Measurements from ENCODE around the gene BCAP31. TPM values are rescaled to one million over a fixed set of nuclear protein-coding genes. Genes with fewer than 3 reads are reported as not detected.
"Not testable (repeated sequence)": the region's sequence is repeated elsewhere in the genome, so short reads cannot be mapped to it uniquely, and the experiment has no call there.

The BCAP31 gene
- polyA plus RNA-seq, 2 donors: 98.8 to 185 TPM

- not testable (repeated sequence) for H3K4me1 ChIP-seq (ENCODE audit: control insufficient read depth in 2 of 2, insufficient read depth in 2 of 2, low read length in 1 of 2); H3K4me3 ChIP-seq (ENCODE audit: low read depth in 1 of 2, low read length in 2 of 2); H3K27me3 ChIP-seq (ENCODE audit: control insufficient read depth in 1 of 2, insufficient read depth in 2 of 2, low read length in 2 of 2); H3K36me3 ChIP-seq (ENCODE audit: control insufficient read depth in 2 of 2, insufficient read depth in 2 of 2, low read length in 1 of 2); H3K9me3 ChIP-seq (ENCODE audit: control insufficient read depth in 2 of 2, insufficient read depth in 1 of 2, low read depth in 1 of 2, low read length in 1 of 2)
- peak overlapping the region in 1 of 2 donors; percentile 14 for H3K27ac ChIP-seq (ENCODE audit: low read depth in 2 of 2, low read length in 1 of 2)
- 30 to 50% methylated on average over 18 to 30 of the region's 35 CpGs for WGBS, 2 donors
Measured at GRCh38 chrX:153743468-153744209, 19.5 kb upstream of the BCAP31 start.

- H3K27me3 ChIP-seq (ENCODE audit: control insufficient read depth in 1 of 2, insufficient read depth in 2 of 2, low read length in 2 of 2); H3K4me3 ChIP-seq (ENCODE audit: low read depth in 1 of 2, low read length in 2 of 2); H3K4me1 ChIP-seq (ENCODE audit: control insufficient read depth in 2 of 2, insufficient read depth in 2 of 2, low read length in 1 of 2); H3K9me3 ChIP-seq (ENCODE audit: control insufficient read depth in 2 of 2, insufficient read depth in 1 of 2, low read depth in 1 of 2, low read length in 1 of 2); H3K36me3 ChIP-seq (ENCODE audit: control insufficient read depth in 2 of 2, insufficient read depth in 2 of 2, low read length in 1 of 2): not testable (repeated sequence)
- H3K27ac ChIP-seq (ENCODE audit: low read depth in 2 of 2, low read length in 1 of 2): peak overlapping the region in 1 of 2 donors; percentile 14
- WGBS, 2 donors: 53 to 65% methylated on average over 18 to 32 of the region's 32 CpGs
Measured at GRCh38 chrX:153742796-153743467, 18.7 kb upstream of the BCAP31 start.

GRCh38 chrX:153742111-153742510, 17.9 kb upstream of the BCAP31 start:
- H3K36me3 ChIP-seq (ENCODE audit: control insufficient read depth in 2 of 2, insufficient read depth in 2 of 2, low read length in 1 of 2); H3K27ac ChIP-seq (ENCODE audit: low read depth in 2 of 2, low read length in 1 of 2); H3K9me3 ChIP-seq (ENCODE audit: control insufficient read depth in 2 of 2, insufficient read depth in 1 of 2, low read depth in 1 of 2, low read length in 1 of 2); H3K4me3 ChIP-seq (ENCODE audit: low read depth in 1 of 2, low read length in 2 of 2); H3K4me1 ChIP-seq (ENCODE audit: control insufficient read depth in 2 of 2, insufficient read depth in 2 of 2, low read length in 1 of 2); H3K27me3 ChIP-seq (ENCODE audit: control insufficient read depth in 1 of 2, insufficient read depth in 2 of 2, low read length in 2 of 2): not testable (repeated sequence)
- WGBS, 2 donors: 90 to 95% methylated on average over 14 of the region's 14 CpGs

- Histone ChIP-seq H3K4me1 (ENCODE audit: control insufficient read depth in 2 of 2, insufficient read depth in 2 of 2, low read length in 1 of 2) (peaks cover 0 to 7% of the 10 kb centered on the region in 2 donors), H3K36me3 (ENCODE audit: control insufficient read depth in 2 of 2, insufficient read depth in 2 of 2, low read length in 1 of 2) (no peaks in the 10 kb centered on the region), H3K4me3 (ENCODE audit: low read depth in 1 of 2, low read length in 2 of 2) (no peak overlapping the region), H3K27ac (ENCODE audit: low read depth in 2 of 2, low read length in 1 of 2) (no peak overlapping the region), H3K9me3 (ENCODE audit: control insufficient read depth in 2 of 2, insufficient read depth in 1 of 2, low read depth in 1 of 2, low read length in 1 of 2) (no peaks in the 10 kb centered on the region), H3K27me3 (ENCODE audit: control insufficient read depth in 1 of 2, insufficient read depth in 2 of 2, low read length in 2 of 2) (no peaks in the 10 kb centered on the region)
- 84 to 87% methylated on average over 10 to 14 of the region's 14 CpGs for WGBS, 2 donors
Measured at GRCh38 chrX:153741446-153741845, 17.3 kb upstream of the BCAP31 start.

- no peaks in the 10 kb centered on the region for H3K27me3 ChIP-seq (ENCODE audit: control insufficient read depth in 1 of 2, insufficient read depth in 2 of 2, low read length in 2 of 2)
- H3K36me3 ChIP-seq (ENCODE audit: control insufficient read depth in 2 of 2, insufficient read depth in 2 of 2, low read length in 1 of 2): no peaks in the 10 kb centered on the region
- 75 to 84% methylated on average over 16 of the region's 16 CpGs for WGBS, 2 donors
- no peak overlapping the region for H3K27ac ChIP-seq (ENCODE audit: low read depth in 2 of 2, low read length in 1 of 2)
- peaks cover 0 to 7% of the 10 kb centered on the region in 2 donors for H3K4me1 ChIP-seq (ENCODE audit: control insufficient read depth in 2 of 2, insufficient read depth in 2 of 2, low read length in 1 of 2)
- H3K9me3 ChIP-seq (ENCODE audit: control insufficient read depth in 2 of 2, insufficient read depth in 1 of 2, low read depth in 1 of 2, low read length in 1 of 2): no peaks in the 10 kb centered on the region
- H3K4me3 ChIP-seq (ENCODE audit: low read depth in 1 of 2, low read length in 2 of 2): no peak overlapping the region
Measured at GRCh38 chrX:153740631-153741222, 16.5 kb upstream of the BCAP31 start.

GRCh38 chrX:153739754-153740486, 15.7 kb upstream of the BCAP31 start:
- H3K4me1 ChIP-seq (ENCODE audit: control insufficient read depth in 2 of 2, insufficient read depth in 2 of 2, low read length in 1 of 2): peaks cover 0 to 7% of the 10 kb centered on the region in 2 donors
- no peak overlapping the region for H3K4me3 ChIP-seq (ENCODE audit: low read depth in 1 of 2, low read length in 2 of 2)
- WGBS, 2 donors: 81 to 83% methylated on average over 29 of the region's 29 CpGs
- no peaks in the 10 kb centered on the region for H3K27me3 ChIP-seq (ENCODE audit: control insufficient read depth in 1 of 2, insufficient read depth in 2 of 2, low read length in 2 of 2)
- no peak overlapping the region for H3K27ac ChIP-seq (ENCODE audit: low read depth in 2 of 2, low read length in 1 of 2)
- no peaks in the 10 kb centered on the region for H3K9me3 ChIP-seq (ENCODE audit: control insufficient read depth in 2 of 2, insufficient read depth in 1 of 2, low read depth in 1 of 2, low read length in 1 of 2)
- no peaks in the 10 kb centered on the region for H3K36me3 ChIP-seq (ENCODE audit: control insufficient read depth in 2 of 2, insufficient read depth in 2 of 2, low read length in 1 of 2)

- Histone ChIP-seq H3K27me3 (ENCODE audit: control insufficient read depth in 1 of 2, insufficient read depth in 2 of 2, low read length in 2 of 2) (no peaks in the 10 kb centered on the region), H3K9me3 (ENCODE audit: control insufficient read depth in 2 of 2, insufficient read depth in 1 of 2, low read depth in 1 of 2, low read length in 1 of 2) (no peaks in the 10 kb centered on the region), H3K36me3 (ENCODE audit: control insufficient read depth in 2 of 2, insufficient read depth in 2 of 2, low read length in 1 of 2) (no peaks in the 10 kb centered on the region), H3K27ac (ENCODE audit: low read depth in 2 of 2, low read length in 1 of 2) (no peak overlapping the region), H3K4me3 (ENCODE audit: low read depth in 1 of 2, low read length in 2 of 2) (no peak overlapping the region), H3K4me1 (ENCODE audit: control insufficient read depth in 2 of 2, insufficient read depth in 2 of 2, low read length in 1 of 2) (peaks cover 0 to 6% of the 10 kb centered on the region in 2 donors)
- WGBS, 2 donors: 90 to 95% methylated on average over 27 of the region's 27 CpGs
Measured at GRCh38 chrX:153738056-153738605, 13.9 kb upstream of the BCAP31 start.

- H3K4me1 ChIP-seq (ENCODE audit: control insufficient read depth in 2 of 2, insufficient read depth in 2 of 2, low read length in 1 of 2): peaks cover 2 to 5% of the 10 kb centered on the region in 2 donors
- H3K4me3 ChIP-seq (ENCODE audit: low read depth in 1 of 2, low read length in 2 of 2): no peak overlapping the region
- no peaks in the 10 kb centered on the region for H3K36me3 ChIP-seq (ENCODE audit: control insufficient read depth in 2 of 2, insufficient read depth in 2 of 2, low read length in 1 of 2)
- WGBS, 2 donors: 79 to 82% methylated on average over 15 of the region's 15 CpGs
- H3K27me3 ChIP-seq (ENCODE audit: control insufficient read depth in 1 of 2, insufficient read depth in 2 of 2, low read length in 2 of 2): no peaks in the 10 kb centered on the region
- no peak overlapping the region for H3K27ac ChIP-seq (ENCODE audit: low read depth in 2 of 2, low read length in 1 of 2)
- no peaks in the 10 kb centered on the region for H3K9me3 ChIP-seq (ENCODE audit: control insufficient read depth in 2 of 2, insufficient read depth in 1 of 2, low read depth in 1 of 2, low read length in 1 of 2)
Measured at GRCh38 chrX:153736871-153737441, 12.8 kb upstream of the BCAP31 start.

All from esophagus (tissue), 2 donors.